ENCODE measurements around the gene KRT71. TPM values are rescaled to one million over a fixed set of nuclear protein-coding genes. Genes with fewer than 3 reads are reported as not detected.
A peak's percentile ranks its signal among the peaks of the same experiment; 100 is the strongest.
"Not testable (repeated sequence)": the region's sequence is repeated elsewhere in the genome, so short reads cannot be mapped to it uniquely, and the experiment has no call there.

Gene KRT71
- total RNA-seq: not detected

DNA sequence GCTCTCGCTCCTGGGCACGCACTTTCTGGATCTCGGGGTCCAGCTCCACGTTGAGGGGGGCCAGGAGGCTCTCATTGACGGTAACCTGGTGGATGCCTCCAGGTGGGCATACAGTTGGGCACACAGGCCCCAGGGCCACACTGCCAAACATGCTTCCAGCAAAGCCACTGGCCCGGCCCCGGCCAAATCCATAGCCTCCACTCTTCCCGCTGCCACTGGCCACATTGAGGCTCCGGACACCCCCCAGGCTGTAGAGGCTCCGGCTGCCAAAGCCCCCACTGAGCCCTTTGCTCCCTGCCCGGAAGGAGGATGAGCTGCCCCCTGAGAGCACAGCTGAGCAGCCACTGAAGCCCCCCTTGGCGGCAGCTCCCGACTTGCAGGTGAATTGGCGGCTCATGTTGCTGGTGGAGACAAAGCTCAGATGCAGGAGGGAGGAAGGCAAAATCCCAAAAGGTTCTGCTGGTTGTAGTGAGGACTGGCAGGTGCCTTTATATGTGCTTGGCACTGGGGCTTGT lies at the start of gene KRT71:
KRT71 (minus strand) TSS at position 465 of the 515 bp plus-strand sequence; CDS start at position 397, 68 bp downstream.
- DNase-seq (ENCODE audit: low spot score in 2 of 2) (no peak), FAIRE-seq (no peak)

DNA sequence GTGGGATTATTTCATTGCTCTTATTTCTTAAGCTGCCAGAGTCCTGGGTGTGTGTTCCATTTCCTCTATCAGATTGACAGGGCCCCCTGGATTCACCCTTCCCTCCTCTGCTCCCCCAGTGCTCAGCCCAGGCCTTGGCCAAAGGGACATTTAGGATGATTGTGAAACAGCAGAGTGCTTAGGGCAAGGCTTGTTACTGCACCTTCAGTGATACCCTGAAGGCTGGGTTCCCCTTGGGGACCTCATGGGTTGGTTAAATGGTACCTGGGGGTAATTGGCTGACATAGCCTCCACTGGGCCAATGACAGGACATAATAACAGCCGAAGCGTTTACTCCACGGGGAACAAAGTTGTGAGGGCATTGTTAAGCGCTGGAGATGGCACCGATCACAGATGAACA lies 49.6 kb upstream of the KRT71 start:
- DNase-seq (ENCODE audit: low spot score in 2 of 2) (no peak), FAIRE-seq (no peak)

- DNase-seq (ENCODE audit: low spot score in 2 of 2): no peak
- FAIRE-seq: no peak
These were observed 48.7 kb upstream of the KRT71 start for GRCh38 chr12:52601671-52602070.

- no peak for FAIRE-seq
These were observed 48.1 kb upstream of the KRT71 start, which contains the start of gene KRT72 for GRCh38 chr12:52600941-52601481. Gene KRT72 (minus strand): TSS chr12:52601463. CDS start chr12:52601452, 11 bp downstream.

DNA sequence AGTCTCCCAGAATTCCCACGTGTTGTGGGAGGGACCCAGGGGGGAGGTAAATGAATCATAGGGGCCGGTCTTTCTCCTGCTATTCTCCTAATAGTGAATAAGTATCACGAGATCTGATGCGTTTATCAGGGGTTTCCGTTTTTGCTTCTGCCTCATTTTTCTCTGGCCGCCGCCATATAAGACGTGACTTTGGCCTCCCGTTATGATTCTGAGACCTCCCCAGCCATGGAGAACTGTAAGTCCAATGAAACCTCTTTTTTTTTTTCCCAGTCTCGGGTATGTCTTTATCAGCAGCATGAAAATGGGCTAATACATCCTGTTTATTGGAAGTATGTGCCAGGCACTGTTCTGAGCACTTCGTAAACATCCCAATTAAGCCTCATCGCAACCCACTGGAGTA lies 47.5 kb upstream of the KRT71 start:
- FAIRE-seq (no peak), DNase-seq (ENCODE audit: low spot score in 2 of 2) (no peak)

More at GRCh38 chr12:52600941-52601481, 48.1 kb upstream of the KRT71 start, which contains the start of gene KRT72:
- DNase-seq (ENCODE audit: low spot score in 2 of 2): no peak

DNA sequence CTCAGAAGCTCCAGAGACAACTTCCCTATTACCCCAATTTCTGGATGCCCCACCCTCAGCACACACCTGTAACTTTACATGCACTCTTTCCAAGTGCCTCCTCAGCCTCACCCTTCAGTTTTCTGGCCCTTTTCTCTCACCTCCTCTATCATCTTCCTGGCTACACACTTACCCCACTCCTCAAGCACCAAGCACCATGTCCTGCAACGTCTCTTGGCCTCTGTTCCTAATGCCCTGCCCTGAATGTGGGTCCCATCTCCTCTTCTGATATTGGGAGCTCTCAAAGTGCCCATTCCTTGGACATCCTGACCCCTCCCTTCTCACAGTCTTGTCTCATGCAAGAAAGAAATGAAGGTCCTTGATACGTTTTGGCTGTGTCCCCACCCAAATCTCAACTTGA lies 47.1 kb upstream of the KRT71 start:
- DNase-seq (ENCODE audit: low spot score in 2 of 2) (no peak), FAIRE-seq (no peak)

- no peak for DNase-seq (ENCODE audit: low spot score in 2 of 2)
- no peak for FAIRE-seq
These were observed 46.0 kb upstream of the KRT71 start for GRCh38 chr12:52598966-52599365.

DNA sequence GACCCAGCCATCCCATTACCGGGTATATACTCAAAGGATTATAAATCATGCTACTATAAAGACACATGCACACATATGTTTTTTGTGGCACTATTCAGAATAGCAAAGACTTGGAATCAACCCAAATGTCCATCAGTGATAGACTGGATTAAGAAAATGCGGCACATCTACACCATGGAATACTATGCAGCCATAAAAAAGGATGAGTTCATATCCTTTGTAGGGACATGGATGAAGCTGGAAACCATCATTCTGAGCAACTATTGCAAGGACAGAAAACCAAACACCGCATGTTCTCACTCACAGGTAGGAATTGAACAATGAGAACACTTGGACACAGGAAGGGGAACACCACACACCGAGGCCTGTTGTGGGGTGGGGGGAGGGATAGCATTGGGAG lies 41.3 kb upstream of the KRT71 start:
- not testable (repeated sequence) for FAIRE-seq; DNase-seq (ENCODE audit: low spot score in 2 of 2)

GRCh38 chr12:52591521-52591920 lies 38.6 kb upstream of the KRT71 start:
- FAIRE-seq: no peak
- no peak for DNase-seq (ENCODE audit: low spot score in 2 of 2)

- FAIRE-seq (no peak), DNase-seq (ENCODE audit: low spot score in 2 of 2) (no peak)
These were observed 37.1 kb upstream of the KRT71 start for GRCh38 chr12:52590021-52590420.

DNA sequence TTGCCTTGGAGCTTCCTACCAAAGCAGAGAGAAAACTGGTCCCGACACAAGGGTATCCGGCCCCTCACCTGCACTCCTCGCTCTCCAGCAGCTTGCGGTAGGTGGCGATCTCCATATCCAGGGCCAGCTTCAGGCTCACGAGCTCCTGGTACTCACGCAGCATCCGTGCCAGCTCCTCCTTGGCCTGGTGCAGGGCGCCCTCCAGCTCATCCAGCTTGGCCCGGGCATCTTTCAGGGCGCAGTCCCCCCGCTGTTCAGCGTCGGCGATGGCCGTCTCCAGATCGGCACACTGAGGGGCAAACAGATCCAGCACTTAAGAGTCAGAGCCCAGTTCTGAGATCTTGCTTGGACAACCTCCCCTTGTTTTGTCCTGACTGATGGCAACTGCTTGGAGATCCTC lies 34.6 kb upstream of the KRT71 start:
- FAIRE-seq: no peak
- DNase-seq (ENCODE audit: low spot score in 2 of 2): no peak

- FAIRE-seq (no peak), DNase-seq (ENCODE audit: low spot score in 2 of 2) (no peak)
These were observed 33.0 kb upstream of the KRT71 start for GRCh38 chr12:52585946-52586345.

GRCh38 chr12:52585066-52585465 lies 32.1 kb upstream of the KRT71 start:
- DNase-seq (ENCODE audit: low spot score in 2 of 2): no peak

DNA sequence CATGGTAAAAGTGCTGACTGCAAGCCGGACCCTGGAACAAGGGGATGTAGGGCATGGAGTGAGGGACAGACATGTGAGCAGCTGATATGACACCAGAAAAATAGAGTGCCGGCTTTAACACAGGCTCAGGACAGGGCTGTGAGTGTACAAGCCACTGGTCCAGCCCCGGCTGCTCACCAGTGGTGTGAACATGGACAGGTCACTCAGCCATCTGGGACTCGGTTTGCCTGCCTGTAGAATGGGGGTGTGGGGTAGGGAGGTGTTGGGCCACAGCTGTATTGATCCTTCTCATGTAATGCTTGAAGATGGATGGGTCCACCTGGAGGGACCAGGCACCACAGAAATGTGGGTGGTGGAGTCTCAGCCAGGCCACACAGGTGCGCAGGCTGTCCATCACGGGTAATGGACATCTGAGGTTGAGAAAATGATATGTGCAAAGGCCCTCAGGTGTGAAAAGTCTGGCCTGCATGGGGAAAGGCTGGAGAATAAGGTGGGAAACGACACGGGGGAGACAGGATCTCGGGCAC lies 31.3 kb upstream of the KRT71 start:
- DNase-seq (ENCODE audit: low spot score in 2 of 2) (no peak), FAIRE-seq (no peak)

More at GRCh38 chr12:52585066-52585465, 32.1 kb upstream of the KRT71 start:
- FAIRE-seq: no peak

- FAIRE-seq (no peak), DNase-seq (ENCODE audit: low spot score in 2 of 2) (peak; percentile 42 to 72)
These were observed 30.1 kb upstream of the KRT71 start for GRCh38 chr12:52582971-52583456.

DNA sequence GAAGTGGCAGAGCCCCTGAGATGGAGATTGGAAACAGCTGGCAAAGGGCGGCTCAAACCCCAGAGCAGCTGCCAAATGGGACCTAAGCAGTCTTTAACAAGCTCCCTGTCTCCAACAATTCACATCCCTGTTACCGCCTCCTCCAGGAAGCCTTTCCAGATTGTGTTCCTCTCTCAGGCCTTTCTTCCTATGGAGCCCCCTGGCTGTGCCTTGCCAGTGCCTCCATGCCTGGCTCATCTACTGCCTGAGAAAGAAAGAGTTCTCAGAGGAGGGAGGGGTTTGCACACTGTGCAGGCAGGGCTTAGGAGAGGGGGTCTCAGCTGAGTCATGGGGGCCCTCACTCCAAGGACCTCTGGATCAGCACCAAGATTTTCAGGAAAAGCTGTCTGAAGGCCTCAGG lies 29.5 kb upstream of the KRT71 start:
- DNase-seq (ENCODE audit: low spot score in 2 of 2) (no peak), FAIRE-seq (no peak)

DNA sequence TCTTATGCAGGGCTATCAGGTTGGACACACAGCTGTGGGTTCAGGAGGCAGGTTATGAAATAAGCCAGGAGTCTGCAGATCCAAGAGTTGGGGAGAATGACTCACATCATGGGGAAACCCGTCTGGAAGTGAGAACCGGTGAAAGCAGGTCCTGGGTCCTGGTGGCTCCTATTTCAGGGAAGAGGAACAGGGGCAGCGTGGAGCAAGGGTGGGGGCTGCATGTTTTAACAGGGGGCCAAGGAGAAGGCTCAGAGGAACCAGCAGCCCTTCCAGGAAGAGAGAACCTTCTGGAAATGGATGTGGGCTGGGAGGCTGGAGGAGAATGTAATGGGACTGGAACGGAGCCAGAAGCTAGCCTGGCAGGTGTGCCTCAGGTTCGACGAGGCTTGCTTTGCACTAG lies 28.5 kb upstream of the KRT71 start:
- FAIRE-seq: no peak
- DNase-seq (ENCODE audit: low spot score in 2 of 2): no peak

GRCh38 chr12:52581066-52581465 lies 28.1 kb upstream of the KRT71 start:
- DNase-seq (ENCODE audit: low spot score in 2 of 2): no peak
- no peak for FAIRE-seq

- DNase-seq (ENCODE audit: low spot score in 2 of 2): no peak
- FAIRE-seq: no peak
These were observed 27.6 kb upstream of the KRT71 start for GRCh38 chr12:52580496-52580895.

DNA sequence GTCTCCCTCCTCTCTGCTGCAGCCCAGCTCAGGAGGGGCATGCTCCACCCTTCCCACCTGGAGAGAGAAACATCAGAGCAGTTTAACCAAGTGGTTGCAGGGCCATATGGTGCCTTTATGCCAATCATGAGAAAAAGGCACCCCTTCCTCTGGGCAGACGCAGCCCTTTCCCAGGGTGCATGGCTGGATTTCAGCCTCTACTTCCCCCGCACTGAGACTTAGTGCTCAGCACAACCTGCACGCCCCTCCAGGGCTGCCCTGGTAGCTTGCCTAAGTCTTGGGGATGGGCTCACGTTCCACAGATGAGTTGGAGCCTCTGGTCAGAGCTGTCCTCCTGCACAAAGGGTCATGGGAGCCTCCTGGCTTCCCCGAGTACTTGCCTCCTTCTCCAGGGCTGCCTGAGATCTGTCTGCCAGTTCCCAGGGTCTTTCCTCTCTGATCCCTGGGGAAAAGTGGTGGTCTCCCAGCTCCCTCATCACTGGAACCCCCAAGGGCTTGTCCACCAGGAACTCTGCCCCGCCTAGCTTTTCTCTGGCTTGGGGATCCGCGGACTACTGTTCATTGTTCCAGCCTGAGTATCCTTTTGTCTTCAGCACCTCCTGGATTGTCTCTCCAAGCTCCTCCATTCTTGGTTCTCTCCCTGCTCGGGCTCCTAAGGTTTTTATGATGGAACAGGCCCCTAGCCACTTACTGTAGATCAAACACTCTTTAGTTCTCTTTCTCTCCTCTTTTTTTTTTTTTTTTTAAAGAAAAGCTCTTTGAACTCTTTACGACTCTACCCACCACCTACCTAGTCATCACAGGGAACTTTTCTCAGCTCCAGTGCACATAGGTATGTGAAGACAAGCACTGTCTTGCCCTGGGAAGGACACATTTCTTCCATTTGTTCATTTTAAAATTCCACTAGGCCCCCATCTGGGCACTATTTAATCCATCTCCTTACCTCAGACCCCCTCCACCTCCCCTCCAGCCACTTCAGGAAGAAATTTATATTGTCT lies 26.8 kb upstream of the KRT71 start:
- DNase-seq (ENCODE audit: low spot score in 2 of 2): no peak
- FAIRE-seq: no peak

DNA sequence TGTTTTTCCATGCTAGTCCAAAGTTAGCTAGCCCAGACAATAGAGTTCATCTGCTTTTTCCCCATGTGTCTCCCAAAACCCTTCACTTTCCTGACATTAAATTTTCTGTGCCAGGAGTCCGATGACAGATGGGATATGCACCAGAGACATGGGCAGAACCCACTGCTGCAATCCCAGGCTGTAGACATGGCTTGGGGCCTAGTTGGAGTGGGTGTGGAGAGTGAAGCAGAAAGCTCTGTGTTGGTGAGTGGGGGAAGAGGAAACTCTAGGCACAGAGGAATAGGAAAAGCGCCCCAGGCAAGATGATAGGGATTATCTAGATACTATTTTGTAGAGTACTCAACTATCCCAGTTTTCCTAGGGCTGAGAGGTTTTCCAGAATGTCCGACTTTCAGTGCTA lies 25.5 kb upstream of the KRT71 start:
- FAIRE-seq (no peak), DNase-seq (ENCODE audit: low spot score in 2 of 2) (no peak)

Data from frontal cortex (tissue), 4 donors.